ENCODE data around the gene PMPCA.

DNA sequence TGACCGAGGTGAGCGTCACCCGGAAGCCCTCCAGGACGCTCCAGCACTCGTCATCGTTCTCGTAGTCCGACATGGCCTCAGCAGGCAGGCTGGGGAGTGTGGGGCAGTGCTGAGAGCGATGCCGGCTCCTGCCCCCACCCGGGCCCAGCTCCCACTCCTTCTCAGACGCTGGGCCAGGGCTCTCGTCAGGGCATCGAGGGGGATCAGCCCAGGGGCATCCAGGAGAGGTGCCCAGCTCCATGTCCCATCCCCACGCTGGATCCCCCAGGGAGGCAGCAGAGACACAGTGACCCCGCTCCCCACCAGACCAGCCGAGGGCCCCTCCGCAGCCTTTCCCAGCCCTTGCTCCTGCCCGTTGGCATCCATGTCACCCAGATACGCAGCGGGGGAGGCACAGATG, 38.5 kb upstream of the PMPCA start:
- TF ChIP-seq, protein P1, sequence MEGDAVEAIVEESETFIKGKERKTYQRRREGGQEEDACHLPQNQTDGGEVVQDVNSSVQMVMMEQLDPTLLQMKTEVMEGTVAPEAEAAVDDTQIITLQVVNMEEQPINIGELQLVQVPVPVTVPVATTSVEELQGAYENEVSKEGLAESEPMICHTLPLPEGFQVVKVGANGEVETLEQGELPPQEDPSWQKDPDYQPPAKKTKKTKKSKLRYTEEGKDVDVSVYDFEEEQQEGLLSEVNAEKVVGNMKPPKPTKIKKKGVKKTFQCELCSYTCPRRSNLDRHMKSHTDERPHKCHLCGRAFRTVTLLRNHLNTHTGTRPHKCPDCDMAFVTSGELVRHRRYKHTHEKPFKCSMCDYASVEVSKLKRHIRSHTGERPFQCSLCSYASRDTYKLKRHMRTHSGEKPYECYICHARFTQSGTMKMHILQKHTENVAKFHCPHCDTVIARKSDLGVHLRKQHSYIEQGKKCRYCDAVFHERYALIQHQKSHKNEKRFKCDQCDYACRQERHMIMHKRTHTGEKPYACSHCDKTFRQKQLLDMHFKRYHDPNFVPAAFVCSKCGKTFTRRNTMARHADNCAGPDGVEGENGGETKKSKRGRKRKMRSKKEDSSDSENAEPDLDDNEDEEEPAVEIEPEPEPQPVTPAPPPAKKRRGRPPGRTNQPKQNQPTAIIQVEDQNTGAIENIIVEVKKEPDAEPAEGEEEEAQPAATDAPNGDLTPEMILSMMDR (optimal IDR thresholded peaks at IDR 0.05 in 1 of 3, IDR thresholded peaks at IDR 0.05 in 1 of 3, conservative IDR thresholded peaks at IDR 0.05 in 1 of 3; ENCODE audit: extremely low read depth in 1 of 3, insufficient read depth in 2 of 3, low read length in 3 of 3): no peak
- no peak for TF ChIP-seq EZH2 (IDR thresholded peaks at IDR 0.05; ENCODE audit: low read length)

All from keratinocyte (primary cell).